Kidney (tissue), 14 donors: ENCODE results near the gene DPEP2NB. TPM values are rescaled to one million over a fixed set of nuclear protein-coding genes. Genes with fewer than 3 reads are reported as not detected.

Source experiments
- DNase-seq, 5 donors: peaks; one replicate each; pipeline ENCODE4 v3.0.0-alpha.2; 2013 to 2020
- FAIRE-seq: peaks from 2 replicates; lab custom pipeline; 2012; peaks lifted over from hg19 to GRCh38; lab: Jason Lieb, UNC
- H3K27ac ChIP-seq, 2 donors: one replicate each; pipeline ENCODE4 v1.7.0; 2013; ENCODE audit warnings: low read depth in 2 of 2, low read length in 2 of 2, inconsistent platforms in 1 of 2
- H3K27me3 ChIP-seq: one replicate; pipeline ENCODE4 v1.7.1; 2013; ENCODE audit warnings: low read length, inconsistent platforms; ENCODE audit not compliant: control insufficient read depth, insufficient read depth
- H3K36me3 ChIP-seq, 3 donors: one replicate each; pipeline versions ENCODE4 v1.7.0 to v1.7.1; 2013; ENCODE audit warnings: low read length in 3 of 3, control low read depth in 1 of 3, inconsistent platforms in 1 of 3; ENCODE audit not compliant: insufficient read depth in 3 of 3, control insufficient read depth in 2 of 3
- H3K4me1 ChIP-seq, 3 donors: one replicate each; pipeline versions ENCODE4 v1.7.0 to v1.7.1; 2013; ENCODE audit warnings: low read length in 3 of 3, inconsistent platforms in 1 of 3, low read depth in 1 of 3; ENCODE audit not compliant: control insufficient read depth in 2 of 3, insufficient read depth in 2 of 3
- H3K4me3 ChIP-seq, 3 donors: one replicate each; pipeline versions ENCODE4 v1.7.0 to v1.8.1; 2013; ENCODE audit warnings: low read length in 3 of 3, control low read depth in 1 of 3, inconsistent platforms in 1 of 3
- H3K9ac ChIP-seq, 3 donors: one replicate each; pipeline versions ENCODE4 v1.7.0 to v1.7.1; 2013; ENCODE audit warnings: low read length in 3 of 3, control low read depth in 1 of 3, inconsistent platforms in 1 of 3
- H3K9me3 ChIP-seq, 3 donors: one replicate each; pipeline versions ENCODE4 v1.7.0 to v1.7.1; 2013; ENCODE audit warnings: low read length in 3 of 3, control low read depth in 1 of 3, inconsistent platforms in 1 of 3; ENCODE audit not compliant: control insufficient read depth in 2 of 3, insufficient read depth in 1 of 3
- CTCF ChIP-seq: IDR thresholded peaks from 3 replicates; pipeline ENCODE4 v1.5.1; 2012; ENCODE audit warnings: mild to moderate bottlenecking, moderate library complexity, borderline replicate concordance; ENCODE audit not compliant: insufficient read depth; ENCODE audit errors: extremely low read depth
- intact Hi-C: fragments of 100-400 bp; cut with DNase I; formaldehyde crosslinking; loops from one replicate; pipeline ENCODE4 v1.11.1; 2022
- polyA plus RNA-seq: library from polyadenylated mRNA; stranded (reverse); fragments of 350-450 nt; fragmentation: Illumina TruSeq; extraction: RNeasy Lipid Tissue Mini Kit (QIAGEN cat#74804); gene quantifications from one replicate; pipeline ENCODE4 v1.2.3, GENCODE V29; 2014; ENCODE audit warnings: low read depth, low replicate concordance; ENCODE audit not compliant: insufficient read depth
- total RNA-seq: library from RNA; stranded (reverse); fragmentation: NEBNext Ultra II Directional; extraction: Animal tissue kit (Norgen Biotek cat#: 25700); gene quantifications from one replicate; pipeline ENCODE4 v1.2.1, GENCODE V29; 2021
- donor health status: control.
- donor health status: control.
- donor health status: control.
- donor health status: control.
- donor health status: control.
- donor health status: DM: yes; HTN: yes; CAD: no.
- donor health status: Normal renal cell carcinoma (clear cell type).

The DPEP2NB gene
- total and polyA plus RNA-seq, 2 donors from 2014 or later: not detected

DNA sequence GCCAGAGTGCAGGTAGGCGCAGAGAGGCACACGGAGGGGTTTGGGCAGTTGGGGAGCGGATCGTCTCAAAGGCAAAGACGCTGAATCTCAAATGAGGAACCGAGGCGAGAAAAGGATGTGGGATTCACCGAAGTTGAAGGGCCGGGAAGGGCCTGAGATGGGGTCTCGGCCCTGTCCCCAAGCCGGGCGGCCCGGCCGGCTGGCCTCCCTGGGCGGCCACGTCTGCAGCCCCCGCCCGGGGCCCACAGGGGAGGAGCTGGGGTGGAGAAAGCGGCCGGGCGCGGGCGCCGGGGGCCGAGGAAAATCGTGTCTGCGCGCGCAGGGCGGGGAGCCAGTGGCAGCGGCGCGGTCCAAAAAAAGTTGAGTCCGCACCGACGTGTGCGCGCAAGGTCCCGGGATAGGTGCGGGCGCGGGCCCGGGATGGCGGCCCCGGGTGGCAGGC, 47.7 kb downstream of the DPEP2NB start:
- Histone ChIP-seq H3K9ac (peak overlapping the region; percentile 4 to 98 (median 64)), H3K27ac (peak overlapping the region; percentile 93 to 95), H3K4me3 (peak overlapping the region; percentile 70 to 93 (median 75)), H3K9me3 (no peaks in the 10 kb centered on the region), H3K36me3 (peaks cover 0 to 2% (median 0%) of the 10 kb centered on the region in 3 donors), H3K4me1 (peaks cover 0 to 22% (median 7%) of the 10 kb centered on the region in 3 donors), H3K27me3 (no peaks in the 10 kb centered on the region)
- DNase-seq (peak; percentile 31 to 86 (median 73)), FAIRE-seq (no peak)
- TF ChIP-seq CTCF: no peak
- intact Hi-C loops: no loop called here

- DNase-seq (peak in 4 of 5 donors; percentile 29 to 67 (median 54)), FAIRE-seq (no peak)
- Histone ChIP-seq H3K36me3 (peaks cover 0 to 8% (median 0%) of the 10 kb centered on the region in 3 donors), H3K27ac (peak overlapping the region; percentile 93 to 95), H3K4me3 (peak overlapping the region; percentile 70 to 93 (median 75)), H3K27me3 (no peaks in the 10 kb centered on the region), H3K9ac (peak overlapping the region; percentile 4 to 98 (median 64)), H3K4me1 (peaks cover 0 to 22% (median 7%) of the 10 kb centered on the region in 3 donors), H3K9me3 (no peaks in the 10 kb centered on the region)
- intact Hi-C loops: no loop called here
- no peak for TF ChIP-seq CTCF
These were observed 48.3 kb downstream of the DPEP2NB start for GRCh38 chr16:67967183-67967957.

GRCh38 chr16:67966549-67967182, 49.0 kb downstream of the DPEP2NB start:
- Histone ChIP-seq H3K9me3 (no peaks in the 10 kb centered on the region), H3K27ac (no peak overlapping the region), H3K9ac (peak overlapping the region; percentile 4 to 98 (median 37)), H3K4me3 (peak overlapping the region; percentile 70 to 93 (median 75)), H3K27me3 (no peaks in the 10 kb centered on the region), H3K4me1 (peaks cover 0 to 22% (median 7%) of the 10 kb centered on the region in 3 donors), H3K36me3 (peaks cover 0 to 15% (median 0%) of the 10 kb centered on the region in 3 donors)
- intact Hi-C loops: no loop called here
- no peak for TF ChIP-seq CTCF
- DNase-seq (no peak), FAIRE-seq (no peak)
